Effector memory CD8-positive, alpha-beta T cell (primary cell): Measurements from ENCODE around the gene FKRP.
"Not testable (repeated sequence)": the region's sequence is repeated elsewhere in the genome, so short reads cannot be mapped to it uniquely, and the experiment has no call there.

ENCODE experiments used
- ATAC-seq: fragments of 150-1000 bp; cut with Tn5 transposase; replicated peaks from 2 replicates; pipeline ENCODE4 v1.10.0; 2021; ENCODE audit warnings: mild to moderate bottlenecking, moderate library complexity
- DNase-seq, 3 experiments: peaks; one replicate each; pipeline ENCODE4 v3.0.0; 2021
- H3K27ac Mint-ChIP-seq, 2 donors: one replicate each; pipeline ENCODE4 v1.8.0; 2022; ENCODE audit warnings: mild to moderate bottlenecking in 2 of 2, mixed read lengths in 2 of 2, moderate library complexity in 2 of 2
- H3K27me3 Mint-ChIP-seq, 2 donors: one replicate each; pipeline ENCODE4 v1.8.0; 2022; ENCODE audit warnings: mixed read lengths in 2 of 2
- H3K36me3 Mint-ChIP-seq: one replicate; pipeline ENCODE4 v1.8.0; 2022; ENCODE audit warnings: mild to moderate bottlenecking, moderate library complexity, mixed read lengths; ENCODE audit not compliant: insufficient read depth
- H3K4me1 Mint-ChIP-seq, 2 donors: one replicate each; pipeline ENCODE4 v1.8.0; 2022; ENCODE audit warnings: low read depth in 2 of 2, mixed read lengths in 2 of 2
- H3K4me3 Mint-ChIP-seq, 2 donors: one replicate each; pipeline ENCODE4 v1.8.0; 2022; ENCODE audit warnings: mild to moderate bottlenecking in 2 of 2, mixed read lengths in 2 of 2, moderate library complexity in 2 of 2
- H3K9me3 Mint-ChIP-seq, 2 donors: one replicate each; pipeline ENCODE4 v1.8.0; 2022; ENCODE audit warnings: mixed read lengths in 2 of 2

FKRP gene

GRCh38 chr19:46802152-46802551, 56.3 kb downstream of the FKRP start:
- H3K27ac Mint-ChIP-seq, result no peak overlapping the region
- H3K36me3 Mint-ChIP-seq, result no peaks in the 10 kb centered on the region
- no peak for ATAC-seq

DNA sequence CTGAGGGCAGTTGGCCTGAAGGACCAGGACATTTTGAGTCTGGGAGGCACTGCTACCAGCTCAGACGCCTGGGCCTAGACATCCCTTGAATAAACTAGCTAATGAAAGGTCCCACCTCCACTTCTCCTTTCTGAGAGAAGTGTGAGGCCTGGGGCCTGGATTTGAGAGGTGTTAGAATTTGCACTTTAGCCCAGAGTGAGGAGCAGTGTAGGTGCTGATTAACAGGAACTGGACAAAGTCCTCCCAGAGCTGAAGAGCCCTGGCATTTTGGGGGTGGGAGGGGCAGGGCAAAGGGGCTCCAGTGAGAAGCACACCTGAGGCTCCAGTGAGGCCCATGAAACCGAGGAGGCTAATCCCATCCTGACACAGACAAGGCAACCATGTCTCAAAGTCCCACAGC, 57.7 kb downstream of the FKRP start:
- Mint-ChIP-seq H3K27ac (no peak overlapping the region), H3K4me1 (no peaks in the 10 kb centered on the region), H3K9me3 (no peaks in the 10 kb centered on the region), H3K4me3 (no peak overlapping the region), H3K27me3 (no peaks in the 10 kb centered on the region), H3K36me3 (no peaks in the 10 kb centered on the region)
- no peak for DNase-seq
- ATAC-seq, result no peak

More at GRCh38 chr19:46802152-46802551, 56.3 kb downstream of the FKRP start:
- Mint-ChIP-seq H3K27me3 (no peaks in the 10 kb centered on the region), H3K9me3 (no peaks in the 10 kb centered on the region), H3K4me3 (no peak overlapping the region), H3K4me1 (no peaks in the 10 kb centered on the region)
- no peak for DNase-seq

DNA sequence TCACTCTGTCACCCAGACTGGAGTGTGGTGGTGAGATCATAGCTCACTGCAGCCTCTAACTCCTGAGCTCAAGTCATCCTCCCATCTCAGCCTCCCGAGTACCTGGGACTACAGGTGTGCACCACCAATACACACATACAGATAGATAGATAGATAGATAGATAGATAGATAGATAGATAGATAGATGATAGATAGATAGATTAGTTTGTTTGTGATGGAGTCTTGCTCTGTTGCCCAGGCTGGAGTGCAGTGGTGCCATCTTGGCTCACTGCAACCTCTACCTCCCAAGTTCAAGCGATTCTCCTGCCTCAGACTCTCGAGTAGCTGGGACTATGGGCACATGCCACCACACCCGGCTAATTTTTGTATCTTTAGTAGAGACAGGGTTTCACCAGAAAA, 58.6 kb downstream of the FKRP start:
- DNase-seq, H3K4me3 Mint-ChIP-seq, ATAC-seq, H3K9me3 Mint-ChIP-seq, H3K27ac Mint-ChIP-seq, H3K27me3 Mint-ChIP-seq, H3K4me1 Mint-ChIP-seq, H3K36me3 Mint-ChIP-seq: not testable (repeated sequence)

GRCh38 chr19:46806656-46807055, 60.8 kb downstream of the FKRP start:
- Mint-ChIP-seq H3K36me3 (peaks cover 4% of the 10 kb centered on the region), H3K27me3 (no peaks in the 10 kb centered on the region), H3K4me3 (no peak overlapping the region), H3K9me3 (no peaks in the 10 kb centered on the region), H3K27ac (no peak overlapping the region), H3K4me1 (no peaks in the 10 kb centered on the region)
- no peak for ATAC-seq
- DNase-seq, result no peak
